ENCODE measurements around the gene HP.

DNA sequence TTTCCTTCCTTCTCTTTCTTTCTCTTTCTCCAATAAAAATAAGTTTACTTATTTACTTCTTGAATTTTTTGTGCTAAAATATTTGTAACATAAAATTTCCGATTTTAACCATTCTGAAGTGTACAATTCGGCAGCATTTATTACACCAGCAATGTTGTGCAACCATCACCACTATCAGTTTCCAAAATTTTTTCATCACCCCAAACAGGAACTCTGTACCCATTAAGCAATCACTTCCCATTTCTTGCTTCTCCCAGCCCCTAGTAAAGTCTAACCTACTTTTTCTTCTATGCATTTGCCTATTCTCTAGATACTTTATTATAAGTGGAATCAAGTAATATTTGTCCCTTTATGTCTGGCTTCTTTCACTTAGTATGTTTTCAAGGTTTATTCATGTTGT is 2.5 kb upstream of the HP start:
- TF ChIP-seq, protein P1, sequence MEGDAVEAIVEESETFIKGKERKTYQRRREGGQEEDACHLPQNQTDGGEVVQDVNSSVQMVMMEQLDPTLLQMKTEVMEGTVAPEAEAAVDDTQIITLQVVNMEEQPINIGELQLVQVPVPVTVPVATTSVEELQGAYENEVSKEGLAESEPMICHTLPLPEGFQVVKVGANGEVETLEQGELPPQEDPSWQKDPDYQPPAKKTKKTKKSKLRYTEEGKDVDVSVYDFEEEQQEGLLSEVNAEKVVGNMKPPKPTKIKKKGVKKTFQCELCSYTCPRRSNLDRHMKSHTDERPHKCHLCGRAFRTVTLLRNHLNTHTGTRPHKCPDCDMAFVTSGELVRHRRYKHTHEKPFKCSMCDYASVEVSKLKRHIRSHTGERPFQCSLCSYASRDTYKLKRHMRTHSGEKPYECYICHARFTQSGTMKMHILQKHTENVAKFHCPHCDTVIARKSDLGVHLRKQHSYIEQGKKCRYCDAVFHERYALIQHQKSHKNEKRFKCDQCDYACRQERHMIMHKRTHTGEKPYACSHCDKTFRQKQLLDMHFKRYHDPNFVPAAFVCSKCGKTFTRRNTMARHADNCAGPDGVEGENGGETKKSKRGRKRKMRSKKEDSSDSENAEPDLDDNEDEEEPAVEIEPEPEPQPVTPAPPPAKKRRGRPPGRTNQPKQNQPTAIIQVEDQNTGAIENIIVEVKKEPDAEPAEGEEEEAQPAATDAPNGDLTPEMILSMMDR (IDR thresholded peaks at IDR 0.05), result no peak
- TF ChIP-seq POLR2A (IDR thresholded peaks at IDR 0.05), result no peak

Data from body of pancreas (tissue), 4 donors.